Activated CD4-positive, alpha-beta T cell treated with anti-CD3 and anti-CD28 coated beads for 36 hours (primary cell): ENCODE measurements around the gene PDCD2L. TPM values are rescaled to one million over a fixed set of nuclear protein-coding genes. Genes with fewer than 3 reads are reported as not detected.
"Not testable (repeated sequence)": the region's sequence is repeated elsewhere in the genome, so short reads cannot be mapped to it uniquely, and the experiment has no call there.

Experiments used
- ATAC-seq: fragments of 200-7000 bp; cut with Tn5 transposase; one replicate; pipeline ENCODE4 v1.10.0; 2021; ENCODE audit warnings: mild to moderate bottlenecking, moderate library complexity
- CTCF ChIA-PET: fragments of 350-600 bp; sonication (Branson Sonifier 250); formaldehyde crosslinking; loops from one replicate; lab custom pipeline; 2021; ENCODE audit warnings: antibody characterized with exemption; lab: Charles Lee
- POLR2A ChIA-PET: fragments of 350-600 bp; sonication (Branson Sonifier 250); formaldehyde crosslinking; loops from one replicate; lab custom pipeline; 2021; ENCODE audit warnings: antibody characterized with exemption, inconsistent platforms; lab: Charles Lee
- DNase-seq: peaks from one replicate; pipeline ENCODE4 v3.0.0-alpha.2; 2020
- H3K27ac Mint-ChIP-seq: one replicate; pipeline ENCODE4 v1.8.0; 2021; ENCODE audit warnings: mixed read lengths
- H3K27me3 Mint-ChIP-seq: one replicate; pipeline ENCODE4 v1.8.0; 2021; ENCODE audit warnings: mixed read lengths
- H3K36me3 Mint-ChIP-seq: one replicate; pipeline ENCODE4 v1.8.0; 2021; ENCODE audit warnings: low read depth, mixed read lengths
- H3K4me1 Mint-ChIP-seq: one replicate; pipeline ENCODE4 v1.8.0; 2021; ENCODE audit warnings: mixed read lengths
- H3K4me3 Mint-ChIP-seq: one replicate; pipeline ENCODE4 v1.8.0; 2021; ENCODE audit warnings: mild to moderate bottlenecking, moderate library complexity, mixed read lengths
- H3K9me3 Mint-ChIP-seq: one replicate; pipeline ENCODE4 v1.8.0; 2021; ENCODE audit warnings: low read depth, mixed read lengths
- intact Hi-C, 2 experiments: fragments of 100-400 bp; cut with DNase I in 1 of 2; cut with micrococcal nuclease in 1 of 2; formaldehyde crosslinking; loops; one replicate each; pipeline versions ENCODE4 v1.14.2 to v1.15.1; 2022 to 2024; cut with DNase I, micrococcal nuclease
- total RNA-seq, 2 experiments: library from RNA; stranded (reverse); gene quantifications; one replicate each; pipeline ENCODE4 v1.2.3, GENCODE V29; 2021

The PDCD2L gene
- total RNA-seq, 2 experiments from 2014 or later, result 31.0 to 35.2 TPM

- no peak overlapping the region for H3K4me3 Mint-ChIP-seq
- no peaks in the 10 kb centered on the region for H3K9me3 Mint-ChIP-seq
- intact Hi-C loops, result loop anchor here (1.0 to 5.0 kb wide), 2 partner anchors 37 to 54 kb away; no protein-coding TSS in a partner anchor
- ATAC-seq (no peak), DNase-seq (no peak)
- CTCF ChIA-PET, result no interaction called here
- H3K4me1 Mint-ChIP-seq, result no peaks in the 10 kb centered on the region
- POLR2A ChIA-PET, result no interaction called here
- no peak overlapping the region for H3K27ac Mint-ChIP-seq
- H3K27me3 Mint-ChIP-seq, result no peaks in the 10 kb centered on the region
- peaks cover 19% of the 10 kb centered on the region for H3K36me3 Mint-ChIP-seq
These were observed 11.2 kb upstream of the PDCD2L start for GRCh38 chr19:34393031-34393430.

GRCh38 chr19:34393629-34394028 is 10.6 kb upstream of the PDCD2L start:
- ChIA-PET POLR2A (no interaction called here), CTCF (no interaction called here)

GRCh38 chr19:34397853-34398252 is 6.3 kb upstream of the PDCD2L start:
- POLR2A ChIA-PET, result no interaction called here

More at GRCh38 chr19:34393629-34394028, 10.6 kb upstream of the PDCD2L start:
- Mint-ChIP-seq H3K27ac (no peak overlapping the region), H3K4me3 (no peak overlapping the region), H3K27me3 (no peaks in the 10 kb centered on the region), H3K4me1 (no peaks in the 10 kb centered on the region), H3K9me3 (no peaks in the 10 kb centered on the region), H3K36me3 (peaks cover 20% of the 10 kb centered on the region)
- intact Hi-C loops, result loop anchor here (1.0 to 5.0 kb wide), 2 partner anchors 37 to 54 kb away; no protein-coding TSS in a partner anchor
- ATAC-seq (no peak), DNase-seq (no peak)

GRCh38 chr19:34399886-34400285 is 4.3 kb upstream of the PDCD2L start:
- intact Hi-C loops, result loop anchor here in 1 of 2 experiments (5.0 kb wide), 1 partner anchor 312 kb away; no protein-coding TSS in a partner anchor
- no peak overlapping the region for H3K4me3 Mint-ChIP-seq
- POLR2A ChIA-PET, result no interaction called here
- CTCF ChIA-PET, result no interaction called here
- H3K36me3 Mint-ChIP-seq, result peaks cover 42% of the 10 kb centered on the region
- H3K27me3 Mint-ChIP-seq, result no peaks in the 10 kb centered on the region
- ATAC-seq (no peak), DNase-seq (no peak)
- peaks cover 8% of the 10 kb centered on the region for H3K4me1 Mint-ChIP-seq
- H3K27ac Mint-ChIP-seq, result no peak overlapping the region
- H3K9me3 Mint-ChIP-seq, result no peaks in the 10 kb centered on the region

More at GRCh38 chr19:34397853-34398252, 6.3 kb upstream of the PDCD2L start:
- Mint-ChIP-seq H3K36me3 (peaks cover 43% of the 10 kb centered on the region), H3K4me1 (no peaks in the 10 kb centered on the region), H3K27me3 (no peaks in the 10 kb centered on the region), H3K4me3 (no peak overlapping the region), H3K27ac (no peak overlapping the region), H3K9me3 (no peaks in the 10 kb centered on the region)
- CTCF ChIA-PET, result interaction anchor here (0.6 to 1.6 kb wide), 2 partner anchors 13 to 32 kb away, joined by 3 to 4 read pairs; no protein-coding TSS in a partner anchor
- DNase-seq (no peak), ATAC-seq (no peak)
- intact Hi-C loops, result no loop called here

- not testable (repeated sequence) for H3K9me3 Mint-ChIP-seq, ATAC-seq, H3K27me3 Mint-ChIP-seq, DNase-seq, H3K4me3 Mint-ChIP-seq, H3K27ac Mint-ChIP-seq
- POLR2A ChIA-PET, result interaction anchor here (0.9 kb wide), 1 partner anchor 30 kb away, joined by 3 read pairs; no protein-coding TSS in a partner anchor
- intact Hi-C loops, result loop anchor here in 1 of 2 experiments (5.0 kb wide), 1 partner anchor 311 kb away; no protein-coding TSS in a partner anchor
- CTCF ChIA-PET, result interaction anchor here (0.6 kb wide), 1 partner anchor 251 kb away, joined by 4 read pairs; no protein-coding TSS in a partner anchor
- Mint-ChIP-seq H3K36me3 (peaks cover 40% of the 10 kb centered on the region), H3K4me1 (peaks cover 11% of the 10 kb centered on the region)
These were observed 3.4 kb upstream of the PDCD2L start for GRCh38 chr19:34400844-34401243.

- DNase-seq (no peak), ATAC-seq (no peak)
- intact Hi-C loops, result loop anchor here in 1 of 2 experiments (5.0 kb wide), 1 partner anchor 310 kb away; no protein-coding TSS in a partner anchor
- Mint-ChIP-seq H3K4me3 (no peak overlapping the region), H3K27me3 (no peaks in the 10 kb centered on the region), H3K27ac (no peak overlapping the region), H3K4me1 (peaks cover 15% of the 10 kb centered on the region), H3K36me3 (peaks cover 42% of the 10 kb centered on the region), H3K9me3 (no peaks in the 10 kb centered on the region)
- ChIA-PET POLR2A (no interaction called here), CTCF (no interaction called here)
These were observed 2.1 kb upstream of the PDCD2L start for GRCh38 chr19:34402074-34402600.

- Mint-ChIP-seq H3K4me3 (peak overlapping the region; percentile 83), H3K27ac (peak overlapping the region; percentile 80), H3K4me1 (peaks cover 20% of the 10 kb centered on the region), H3K36me3 (peaks cover 37% of the 10 kb centered on the region), H3K9me3 (no peaks in the 10 kb centered on the region), H3K27me3 (no peaks in the 10 kb centered on the region)
- POLR2A ChIA-PET, result no interaction called here
- no peak for DNase-seq
- intact Hi-C loops, result loop anchor here (1.0 to 5.0 kb wide), 5 partner anchors 25 to 309 kb away; partner anchors contain the start of genes UBA2 (in 2 of the 2) and GPI (in 1 of the 2)
- CTCF ChIA-PET, result interaction anchor here (0.6 to 1.6 kb wide), 2 partner anchors 27 to 33 kb away, joined by 3 to 10 read pairs; no protein-coding TSS in a partner anchor
- ATAC-seq, result peak; percentile 15
These were observed 453 bp upstream of the PDCD2L start for GRCh38 chr19:34403784-34404108.

GRCh38 chr19:34405892-34406660 is 1.9 kb downstream of the PDCD2L start:
- H3K27ac Mint-ChIP-seq, result no peak overlapping the region
- H3K27me3 Mint-ChIP-seq, result no peaks in the 10 kb centered on the region
- ATAC-seq (no peak), DNase-seq (no peak)
- peaks cover 28% of the 10 kb centered on the region for H3K36me3 Mint-ChIP-seq
- H3K4me1 Mint-ChIP-seq, result peaks cover 23% of the 10 kb centered on the region
- H3K4me3 Mint-ChIP-seq, result peak overlapping the region; percentile 83
- intact Hi-C loops, result no loop called here
- POLR2A ChIA-PET, result interaction anchor here (0.6 kb wide), 1 partner anchor 22 kb away, joined by 3 read pairs; no protein-coding TSS in a partner anchor
- CTCF ChIA-PET, result interaction anchor here (0.6 kb wide), 3 partner anchors 79 to 237 kb away, joined by 3 to 4 read pairs (median 3); no protein-coding TSS in a partner anchor
- no peaks in the 10 kb centered on the region for H3K9me3 Mint-ChIP-seq

- CTCF ChIA-PET, result interaction anchor here (0.6 kb wide), 2 partner anchors 18 to 244 kb away, joined by 3 to 4 read pairs; no protein-coding TSS in a partner anchor
- ATAC-seq, result no peak
These were observed 4.2 kb downstream of the PDCD2L start for GRCh38 chr19:34408411-34408810.

GRCh38 chr19:34409189-34410164 is 5.3 kb downstream of the PDCD2L start:
- Mint-ChIP-seq H3K36me3 (peaks cover 37% of the 10 kb centered on the region), H3K4me1 (peaks cover 17% of the 10 kb centered on the region), H3K27ac (no peak overlapping the region), H3K27me3 (no peaks in the 10 kb centered on the region), H3K4me3 (no peak overlapping the region), H3K9me3 (no peaks in the 10 kb centered on the region)
- CTCF ChIA-PET, result no interaction called here
- POLR2A ChIA-PET, result no interaction called here
- DNase-seq (no peak), ATAC-seq (no peak)
- intact Hi-C loops, result no loop called here

More at GRCh38 chr19:34408411-34408810, 4.2 kb downstream of the PDCD2L start:
- intact Hi-C loops, result no loop called here
- no peaks in the 10 kb centered on the region for H3K27me3 Mint-ChIP-seq
- H3K36me3 Mint-ChIP-seq, result peaks cover 34% of the 10 kb centered on the region
- H3K4me1 Mint-ChIP-seq, result peaks cover 23% of the 10 kb centered on the region
- H3K27ac Mint-ChIP-seq, result no peak overlapping the region
- H3K9me3 Mint-ChIP-seq, result no peaks in the 10 kb centered on the region
- H3K4me3 Mint-ChIP-seq, result no peak overlapping the region
- DNase-seq, result no peak
- POLR2A ChIA-PET, result no interaction called here
